HepG2 (cell line): ENCODE data around the gene PUS3. TPM values are rescaled to one million over a fixed set of nuclear protein-coding genes. Genes with fewer than 3 reads are reported as not detected.

ENCODE experiments used
- ATAC-seq: fragments of 200-7000 bp; cut with Tn5 transposase; 3 replicates; pipeline ENCODE4 v1.9.1; 2020; ENCODE audit warnings: mild to moderate bottlenecking, moderate library complexity
- BruUV-seq: library from RNA; stranded (reverse); fragments of 400-500 nt; replicated peaks from 2 replicates; lab custom pipeline; 2021; lab: Mats Ljungman, UMichigan
- CTCF ChIA-PET: fragments of 300-600 bp; formaldehyde crosslinking; extraction: SDS; loops from one replicate; lab custom pipeline; 2021; ENCODE audit warnings: low total read pairs, inconsistent platforms, low intra/inter-chr PET ratio; lab: Yijun Ruan, JAX
- POLR2A ChIA-PET: fragments of 350-600 bp; sonication (Branson Sonifier 250); formaldehyde crosslinking; loops from one replicate; lab custom pipeline; 2020; ENCODE audit warnings: antibody characterized with exemption, inconsistent platforms; lab: Yijun Ruan, JAX
- DNase-seq: peaks from one replicate; pipeline ENCODE4 v3.0.0-alpha.2; 2015; ENCODE audit warnings: low spot score
- FAIRE-seq: peaks from 3 replicates; lab custom pipeline; 2011; peaks lifted over from hg19 to GRCh38; lab: Jason Lieb, UNC
- H2AFZ ChIP-seq: one replicate; pipeline ENCODE4 v1.6.1; 2011; ENCODE audit warnings: low read length, inconsistent platforms
- H3K27ac ChIP-seq: fragments of 300-600 bp; 3 replicates; pipeline ENCODE4 v1.8.0; 2011; ENCODE audit warnings: mixed run types, mild to moderate bottlenecking, mixed read lengths, low read length, inconsistent platforms; ENCODE audit not compliant: insufficient read depth; ENCODE audit errors: extremely low read length
- H3K27me3 ChIP-seq, 2 experiments: fragments of 200-600 bp in 1 of 2; 2 replicates in 1 of 2; 3 replicates in 1 of 2; pipeline versions ENCODE4 v1.6.0 to v1.8.0; 2011; ENCODE audit warnings: low read length in 2 of 2, mild to moderate bottlenecking in 2 of 2, moderate library complexity in 2 of 2, inconsistent platforms in 1 of 2; ENCODE audit not compliant: insufficient read depth in 2 of 2, control insufficient read depth in 1 of 2
- H3K36me3 ChIP-seq, 2 experiments: fragments of 200-600 bp in 1 of 2; replicated peaks in 1 of 2; 2 replicates in 1 of 2; 3 replicates in 1 of 2; pipeline versions ENCODE4 v1.5.1 to v1.8.0; 2011; ENCODE audit warnings: low read length in 2 of 2, inconsistent platforms in 1 of 2; ENCODE audit not compliant: insufficient read depth in 2 of 2, control insufficient read depth in 1 of 2
- H3K4me1 ChIP-seq: 2 replicates; pipeline ENCODE4 v1.5.1; 2012; ENCODE audit warnings: low read length, inconsistent platforms; ENCODE audit not compliant: insufficient read depth
- H3K4me2 ChIP-seq: 2 replicates; pipeline ENCODE4 v1.6.0; 2011; ENCODE audit warnings: low read depth, low read length, inconsistent platforms
- H3K4me3 ChIP-seq, 3 experiments: fragments of 200-600 bp in 1 of 3; sonication (generic), shearing (Covaris generic) in 1 of 3; replicated peaks in 1 of 3; 2 replicates each; pipeline ENCODE4 v1.5.1; 2011 to 2016; ENCODE audit warnings: low read length in 3 of 3, inconsistent platforms in 2 of 3, low read depth in 2 of 3, mild to moderate bottlenecking in 2 of 3, control low read depth in 1 of 3, mixed read lengths in 1 of 3; ENCODE audit not compliant: insufficient read depth in 1 of 3
- H3K79me2 ChIP-seq: one replicate; pipeline ENCODE4 v1.6.1; 2011; ENCODE audit warnings: low read length, inconsistent platforms; ENCODE audit not compliant: insufficient read depth
- H3K9ac ChIP-seq: 2 replicates; pipeline ENCODE4 v1.6.0; 2011; ENCODE audit warnings: mild to moderate bottlenecking, low read depth, low read length, inconsistent platforms; ENCODE audit not compliant: insufficient read depth
- H3K9me3 ChIP-seq: 2 replicates; pipeline ENCODE4 v1.5.1; 2012; ENCODE audit warnings: mild to moderate bottlenecking, low read length
- H4K20me1 ChIP-seq: 2 replicates; pipeline ENCODE4 v1.6.0; 2011; ENCODE audit warnings: inconsistent platforms, mild to moderate bottlenecking, low read length, moderate library complexity; ENCODE audit not compliant: insufficient read depth
- ARID2 ChIP-seq: sonication (generic); formaldehyde crosslinking; IDR thresholded peaks from 2 replicates; pipeline ENCODE4 v1.8.1; 2022; ENCODE audit warnings: mild to moderate bottlenecking, missing genetic modification reagents, borderline replicate concordance
- BCL6 ChIP-seq: IDR thresholded peaks from 2 replicates; pipeline ENCODE4 v1.6.1; 2016; ENCODE audit warnings: missing genetic modification reagents, missing compliant biosample characterization
- CBX1 ChIP-seq: IDR thresholded peaks from one replicate; pipeline ENCODE4 v1.6.1; 2016; ENCODE audit warnings: antibody characterized with exemption, low read depth
- GATAD2A ChIP-seq: IDR thresholded peaks from 2 replicates; pipeline ENCODE4 v1.6.1; 2016
- HES4 ChIP-seq: sonication (generic); formaldehyde crosslinking; IDR thresholded peaks from 2 replicates; pipeline ENCODE4 v1.9.0; 2021; ENCODE audit warnings: mild to moderate bottlenecking, missing genetic modification reagents, borderline replicate concordance
- HNF4G ChIP-seq, 2 experiments: sonication (generic) in 1 of 2; formaldehyde crosslinking in 1 of 2; IDR thresholded peaks; 2 replicates each; pipeline versions ENCODE4 v1.4.0 to v1.6.1; 2011 to 2020; ENCODE audit warnings: borderline replicate concordance in 2 of 2, low read depth in 2 of 2, mild to moderate bottlenecking in 2 of 2, low read length in 1 of 2, missing genetic modification reagents in 1 of 2, moderate library complexity in 1 of 2
- IRF1 ChIP-seq: sonication (generic); formaldehyde crosslinking; IDR thresholded peaks from 2 replicates; pipeline ENCODE4 v1.4.0; 2020; ENCODE audit warnings: low read depth, mild to moderate bottlenecking, missing genetic modification reagents
- MYNN ChIP-seq: sonication (generic); formaldehyde crosslinking; IDR thresholded peaks from 2 replicates; pipeline ENCODE4 v1.4.0; 2020; ENCODE audit warnings: mild to moderate bottlenecking, low read depth, missing genetic modification reagents
- POLR2AphosphoS5 ChIP-seq: IDR thresholded peaks from 2 replicates; pipeline ENCODE4 v1.6.1; 2012; ENCODE audit warnings: low read depth, low read length
- POLR2G ChIP-seq: fragments of 200-400 bp; formaldehyde crosslinking; IDR thresholded peaks from 2 replicates; pipeline ENCODE4 v1.6.1; 2018; ENCODE audit warnings: mild to moderate bottlenecking, low read depth, low read length, moderate library complexity
- REPIN1 ChIP-seq: sonication (generic); formaldehyde crosslinking; IDR thresholded peaks from 2 replicates; pipeline ENCODE4 v1.8.0; 2022; ENCODE audit warnings: missing genetic modification reagents, low read depth, mild to moderate bottlenecking, borderline replicate concordance
- SMYD3 ChIP-seq: sonication (generic); formaldehyde crosslinking; IDR thresholded peaks from 2 replicates; pipeline ENCODE4 v1.8.1; 2023; ENCODE audit warnings: mild to moderate bottlenecking, missing genetic modification reagents
- SOX6 ChIP-seq, 2 experiments: fragments of 450-650 bp in 1 of 2; sonication (generic) in 1 of 2; formaldehyde crosslinking in 1 of 2; IDR thresholded peaks; 2 replicates each; pipeline versions ENCODE4 v1.4.0 to v1.6.1; 2017 to 2020; ENCODE audit warnings: antibody characterized with exemption in 1 of 2, mild to moderate bottlenecking in 1 of 2, missing genetic modification reagents in 1 of 2
- TARDBP ChIP-seq: sonication (generic); formaldehyde crosslinking; IDR thresholded peaks from 2 replicates; pipeline ENCODE4 v1.8.0; 2022; ENCODE audit warnings: mild to moderate bottlenecking, missing genetic modification reagents
- TFDP2 ChIP-seq: sonication (generic); formaldehyde crosslinking; IDR thresholded peaks from 2 replicates; pipeline ENCODE4 v1.4.0; 2020; ENCODE audit warnings: missing genetic modification reagents
- ZBTB26 ChIP-seq: IDR thresholded peaks from 2 replicates; pipeline ENCODE4 v1.6.1; 2016; ENCODE audit warnings: missing compliant biosample characterization, missing genetic modification reagents, borderline replicate concordance
- ZFY ChIP-seq: sonication (generic); formaldehyde crosslinking; IDR thresholded peaks from 2 replicates; pipeline ENCODE4 v1.4.0; 2020; ENCODE audit warnings: missing genetic modification reagents
- ZNF337 ChIP-seq: sonication (generic); formaldehyde crosslinking; IDR thresholded peaks from 2 replicates; pipeline ENCODE4 v1.5.1; 2020; ENCODE audit warnings: missing genetic modification reagents, low read depth, mild to moderate bottlenecking, borderline replicate concordance
- ZNF589 ChIP-seq: sonication (generic); formaldehyde crosslinking; conservative IDR thresholded peaks from 2 replicates; pipeline ENCODE4 v1.8.0; 2022; ENCODE audit warnings: mild to moderate bottlenecking, moderate library complexity, missing genetic modification reagents
- ZNF674 ChIP-seq: sonication (generic); formaldehyde crosslinking; IDR thresholded peaks from 2 replicates; pipeline ENCODE4 v1.5.0; 2020; ENCODE audit warnings: low read depth, mild to moderate bottlenecking, missing genetic modification reagents
- ZNF776 ChIP-seq: sonication (generic); formaldehyde crosslinking; IDR thresholded peaks from 2 replicates; pipeline ENCODE4 v1.4.0; 2020; ENCODE audit warnings: mild to moderate bottlenecking, missing genetic modification reagents
- WGBS: methylation state at CpG from one replicate; pipeline ENCODE4 v1.1.6; 2017; ENCODE audit warnings: low lambda C conversion rate; 5-methylcytosine and 5-hydroxymethylcytosine counted together
- in situ Hi-C: cut with HindIII; loops from 2 replicates; pipeline ENCODE4 v1.10.0; 2017; ENCODE audit warnings: low pct_unique_long_range_greater_than_20kb; ENCODE audit not compliant: extremely low pct_ligation_motif_present
- intact Hi-C: fragments of 100-400 bp; cut with micrococcal nuclease; formaldehyde crosslinking; loops from one replicate; pipeline ENCODE4 v1.10.0; 2022; ENCODE audit not compliant: unreplicated experiment
- polyA plus RNA-seq, 8 experiments: library from polyadenylated mRNA; depleted of rRNA in 3 of 8; stranded (reverse) in 7 of 8; unstranded in 1 of 8; fragments of >200 nt; fragmentation: Illumina TruSeq in 4 of 8; extraction: Trizol in 4 of 8; gene quantifications; 2 replicates each; pipeline versions ENCODE4 v1.2.1 to v1.2.3, GENCODE V29; 2011 to 2016; ENCODE audit warnings: low read depth in 4 of 8, missing spikeins in 1 of 8, mixed read lengths in 1 of 8; ENCODE audit not compliant: insufficient read depth in 1 of 8
- total RNA-seq, 5 experiments: library from RNA; depleted of rRNA; stranded (reverse); fragments of >200 nt; fragmentation: Illumina TruSeq; extraction: Trizol; gene quantifications; 2 replicates each; pipeline ENCODE4 v1.2.3, GENCODE V29; 2016; ENCODE audit warnings: low read depth in 1 of 5

Gene PUS3
- total and polyA plus RNA-seq, 2 of the 13 experiments (the other 11 are each of a cell fraction or from before 2014, with no cell fraction given) = 6.0 to 18.2 TPM

- TF ChIP-seq CBX1 (no peak), MYNN (CRISPR knock-in tag) (no peak), ZNF776 (CRISPR knock-in tag) (no peak), POLR2G (no peak), ARID2 (CRISPR knock-in tag) (no peak)
Measured at GRCh38 chr11:125922156-125922555, 19.1 kb upstream of the PUS3 start (continued).

GRCh38 chr11:125921042-125921441 is 18.0 kb upstream of the PUS3 start:
- 0% methylated on average over 9 of the region's 9 CpGs for WGBS
- no TSS peak for BruUV-seq
- ATAC-seq = peak; percentile 28
- no peaks in the 10 kb centered on the region for H4K20me1 ChIP-seq
- peaks cover 0 to 7% of the 10 kb centered on the region in 2 experiments; a peak in 1 of 5 replicates for H3K27me3 ChIP-seq
- peaks cover 73% of the 10 kb centered on the region for H3K4me1 ChIP-seq
- peak; percentile 34 for FAIRE-seq
- peak overlapping the region; percentile 40; the same call in 1 of the 2 replicates for H3K9ac ChIP-seq
- no peaks in the 10 kb centered on the region for H3K36me3 ChIP-seq
- no peaks in the 10 kb centered on the region for H3K79me2 ChIP-seq
- in situ Hi-C loops (loop anchor here (5.0 kb wide), 1 partner anchor 266 kb away; no protein-coding TSS in a partner anchor), intact Hi-C loops (no loop called here)
- ChIA-PET CTCF (no interaction called here), POLR2A (interaction anchor here (1.1 kb wide), 1 partner anchor 18 kb away, joined by 3 read pairs; the partner anchor contains the start of gene PUS3)
- no peaks in the 10 kb centered on the region for H3K9me3 ChIP-seq
- no peak overlapping the region for H2AFZ ChIP-seq
- peak; percentile 62 for DNase-seq
- H3K27ac ChIP-seq = no peak overlapping the region
- peak overlapping the region; percentile 75 for H3K4me2 ChIP-seq
- peak overlapping the region in 2 of 3 experiments; percentile 19 to 50; a peak in 4 of 6 replicates for H3K4me3 ChIP-seq
- TF ChIP-seq SMYD3 (CRISPR knock-in tag) = 0 out of 2 replicates have a peak, but pooled peaks have one; percentile 31
- no peak for TF ChIP-seq ZNF337 (CRISPR knock-in tag)
- no peak for TF ChIP-seq ZNF674 (CRISPR knock-in tag)
- no peak for TF ChIP-seq SOX6 (IDR thresholded peaks at IDR 0.05)
- peak; percentile 14; the same call in 1 of the 2 replicates for TF ChIP-seq SOX6 (CRISPR knock-in tag; IDR thresholded peaks at IDR 0.05)
- TF ChIP-seq BCL6 (CRISPR knock-in tag) = 0 out of 2 replicates have a peak, but pooled peaks have one; percentile 30
- TF ChIP-seq TARDBP (CRISPR knock-in tag) = 0 out of 2 replicates have a peak, but pooled peaks have one; percentile 20
- TF ChIP-seq REPIN1 = 0 out of 2 replicates have a peak, but pooled peaks have one; percentile 23
- TF ChIP-seq ZFY (CRISPR knock-in tag) = 0 out of 2 replicates have a peak, but pooled peaks have one; percentile 26
- peak; percentile 43; the same call in 1 of the 2 replicates for TF ChIP-seq HNF4G (IDR thresholded peaks at IDR 0.05; ENCODE audit: borderline replicate concordance, low read depth, low read length)
- TF ChIP-seq HNF4G (CRISPR knock-in tag; IDR thresholded peaks at IDR 0.05; ENCODE audit: borderline replicate concordance, low read depth) = no peak; the same call in 1 of the 2 replicates
- TF ChIP-seq TFDP2 (CRISPR knock-in tag) = no peak
- TF ChIP-seq ZNF589 (CRISPR knock-in tag) = no peak
- TF ChIP-seq POLR2AphosphoS5 = no peak
- TF ChIP-seq IRF1 (CRISPR knock-in tag) = no peak
- peak; percentile 26; the same call in 1 of the 2 replicates for TF ChIP-seq GATAD2A
- no peak for TF ChIP-seq ZBTB26 (CRISPR knock-in tag)
- no peak for TF ChIP-seq HES4
